Hepatocyte (in vitro differentiated cells): ENCODE data around the gene TEX36.

ENCODE experiments used
- EZH2 ChIP-seq: fragments of 200-600 bp; sonication (generic); IDR thresholded peaks from 2 replicates; pipeline ENCODE4 v1.6.1; 2016; ENCODE audit warnings: antibody characterized with exemption, mild to moderate bottlenecking, borderline replicate concordance
- TF ChIP-seq, protein P1 (sequence below): fragments of 200-600 bp; sonication (generic); IDR thresholded peaks from 2 replicates; pipeline ENCODE4 v1.5.1; 2016; ENCODE audit warnings: antibody characterized with exemption, mild to moderate bottlenecking; ENCODE audit not compliant: poor library complexity

DNA sequence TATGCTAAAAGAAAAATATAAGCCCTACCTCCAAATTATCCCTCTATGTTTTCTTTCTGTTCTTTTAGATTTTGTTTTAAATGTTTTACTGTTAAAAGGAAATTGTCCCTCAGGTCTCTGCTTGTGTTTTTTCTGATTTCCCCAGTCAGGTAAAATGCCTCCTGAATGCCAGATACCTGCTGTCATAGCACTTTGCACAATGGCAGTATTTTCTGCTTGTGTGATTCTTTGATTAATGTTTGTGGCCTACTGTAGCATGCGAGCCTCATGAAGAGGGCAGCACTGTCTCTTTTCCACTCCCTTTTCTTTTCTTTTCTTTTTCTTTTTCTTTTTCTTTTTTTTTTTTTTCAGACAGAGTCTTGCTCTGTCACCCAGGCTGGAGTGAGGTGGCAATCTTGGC lies 71.2 kb downstream of the TEX36 start:
- TF ChIP-seq, protein P1, sequence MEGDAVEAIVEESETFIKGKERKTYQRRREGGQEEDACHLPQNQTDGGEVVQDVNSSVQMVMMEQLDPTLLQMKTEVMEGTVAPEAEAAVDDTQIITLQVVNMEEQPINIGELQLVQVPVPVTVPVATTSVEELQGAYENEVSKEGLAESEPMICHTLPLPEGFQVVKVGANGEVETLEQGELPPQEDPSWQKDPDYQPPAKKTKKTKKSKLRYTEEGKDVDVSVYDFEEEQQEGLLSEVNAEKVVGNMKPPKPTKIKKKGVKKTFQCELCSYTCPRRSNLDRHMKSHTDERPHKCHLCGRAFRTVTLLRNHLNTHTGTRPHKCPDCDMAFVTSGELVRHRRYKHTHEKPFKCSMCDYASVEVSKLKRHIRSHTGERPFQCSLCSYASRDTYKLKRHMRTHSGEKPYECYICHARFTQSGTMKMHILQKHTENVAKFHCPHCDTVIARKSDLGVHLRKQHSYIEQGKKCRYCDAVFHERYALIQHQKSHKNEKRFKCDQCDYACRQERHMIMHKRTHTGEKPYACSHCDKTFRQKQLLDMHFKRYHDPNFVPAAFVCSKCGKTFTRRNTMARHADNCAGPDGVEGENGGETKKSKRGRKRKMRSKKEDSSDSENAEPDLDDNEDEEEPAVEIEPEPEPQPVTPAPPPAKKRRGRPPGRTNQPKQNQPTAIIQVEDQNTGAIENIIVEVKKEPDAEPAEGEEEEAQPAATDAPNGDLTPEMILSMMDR, result no peak
- no peak for TF ChIP-seq EZH2
